ENCODE measurements around the gene GRID2IP. TPM values are rescaled to one million over a fixed set of nuclear protein-coding genes. Genes with fewer than 3 reads are reported as not detected.

Gene GRID2IP
- total and polyA plus RNA-seq, 7 donors = 0.23 to 0.39 TPM; not detected in 5

- no peak overlapping the region for H3K4me3 ChIP-seq
Observed at GRCh38 chr7:6531492-6532279, 19.6 kb downstream of the GRID2IP start.

GRCh38 chr7:6530626-6531491 lies 20.4 kb downstream of the GRID2IP start:
- no peak for DNase-seq
- intact Hi-C loops (cut with DNase I) = no loop called here
- no peak for TF ChIP-seq POLR2AphosphoS5 (IDR thresholded peaks at IDR 0.05)
- TF ChIP-seq POLR2A (IDR thresholded peaks at IDR 0.05) = no peak
- TF ChIP-seq, protein P1, sequence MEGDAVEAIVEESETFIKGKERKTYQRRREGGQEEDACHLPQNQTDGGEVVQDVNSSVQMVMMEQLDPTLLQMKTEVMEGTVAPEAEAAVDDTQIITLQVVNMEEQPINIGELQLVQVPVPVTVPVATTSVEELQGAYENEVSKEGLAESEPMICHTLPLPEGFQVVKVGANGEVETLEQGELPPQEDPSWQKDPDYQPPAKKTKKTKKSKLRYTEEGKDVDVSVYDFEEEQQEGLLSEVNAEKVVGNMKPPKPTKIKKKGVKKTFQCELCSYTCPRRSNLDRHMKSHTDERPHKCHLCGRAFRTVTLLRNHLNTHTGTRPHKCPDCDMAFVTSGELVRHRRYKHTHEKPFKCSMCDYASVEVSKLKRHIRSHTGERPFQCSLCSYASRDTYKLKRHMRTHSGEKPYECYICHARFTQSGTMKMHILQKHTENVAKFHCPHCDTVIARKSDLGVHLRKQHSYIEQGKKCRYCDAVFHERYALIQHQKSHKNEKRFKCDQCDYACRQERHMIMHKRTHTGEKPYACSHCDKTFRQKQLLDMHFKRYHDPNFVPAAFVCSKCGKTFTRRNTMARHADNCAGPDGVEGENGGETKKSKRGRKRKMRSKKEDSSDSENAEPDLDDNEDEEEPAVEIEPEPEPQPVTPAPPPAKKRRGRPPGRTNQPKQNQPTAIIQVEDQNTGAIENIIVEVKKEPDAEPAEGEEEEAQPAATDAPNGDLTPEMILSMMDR (IDR thresholded peaks at IDR 0.05) = no peak
- TF ChIP-seq EP300 (IDR thresholded peaks at IDR 0.05) = no peak
- peaks cover 21 to 79% (median 41%) of the 10 kb centered on the region in 3 donors for H3K27me3 ChIP-seq
- H3K36me3 ChIP-seq = no peaks in the 10 kb centered on the region
- no peaks in the 10 kb centered on the region for H3K9me3 ChIP-seq
- H3K27ac ChIP-seq = no peak overlapping the region
- H3K4me3 ChIP-seq = peak overlapping the region in 1 of 4 donors; percentile 19
- WGBS, 2 donors = 2 to 4% methylated on average over 74 of the region's 74 CpGs
- peaks cover 0 to 18% (median 13%) of the 10 kb centered on the region in 4 donors for H3K4me1 ChIP-seq

More at GRCh38 chr7:6531492-6532279, 19.6 kb downstream of the GRID2IP start:
- TF ChIP-seq, protein P1 (IDR thresholded peaks at IDR 0.05) = no peak
- TF ChIP-seq POLR2A (IDR thresholded peaks at IDR 0.05) = no peak
- TF ChIP-seq POLR2AphosphoS5 (IDR thresholded peaks at IDR 0.05) = no peak
- no peak for TF ChIP-seq EP300 (IDR thresholded peaks at IDR 0.05)
- H3K27me3 ChIP-seq = peaks cover 20 to 80% (median 42%) of the 10 kb centered on the region in 3 donors
- no peak overlapping the region for H3K27ac ChIP-seq
- no peaks in the 10 kb centered on the region for H3K9me3 ChIP-seq
- peaks cover 0 to 19% (median 15%) of the 10 kb centered on the region in 4 donors for H3K4me1 ChIP-seq
- WGBS, 2 donors = 28 to 42% methylated on average over 19 of the region's 19 CpGs
- intact Hi-C loops (cut with DNase I) = no loop called here
- DNase-seq = no peak
- no peaks in the 10 kb centered on the region for H3K36me3 ChIP-seq

GRCh38 chr7:6529643-6530042 lies 21.6 kb downstream of the GRID2IP start:
- Histone ChIP-seq H3K4me1 (peaks cover 0 to 18% (median 13%) of the 10 kb centered on the region in 4 donors), H3K9me3 (no peaks in the 10 kb centered on the region), H3K27ac (no peak overlapping the region), H3K36me3 (no peaks in the 10 kb centered on the region), H3K27me3 (peaks cover 22 to 74% (median 43%) of the 10 kb centered on the region in 3 donors), H3K4me3 (no peak overlapping the region)
- intact Hi-C loops (cut with DNase I) = no loop called here
- DNase-seq = no peak
- 62 to 70% methylated on average over 6 of the region's 6 CpGs for WGBS, 2 donors
- TF ChIP-seq POLR2AphosphoS5 (IDR thresholded peaks at IDR 0.05) (no peak), POLR2A (IDR thresholded peaks at IDR 0.05) (no peak), EP300 (IDR thresholded peaks at IDR 0.05) (no peak)
- TF ChIP-seq, protein P1 (IDR thresholded peaks at IDR 0.05) = no peak

DNA sequence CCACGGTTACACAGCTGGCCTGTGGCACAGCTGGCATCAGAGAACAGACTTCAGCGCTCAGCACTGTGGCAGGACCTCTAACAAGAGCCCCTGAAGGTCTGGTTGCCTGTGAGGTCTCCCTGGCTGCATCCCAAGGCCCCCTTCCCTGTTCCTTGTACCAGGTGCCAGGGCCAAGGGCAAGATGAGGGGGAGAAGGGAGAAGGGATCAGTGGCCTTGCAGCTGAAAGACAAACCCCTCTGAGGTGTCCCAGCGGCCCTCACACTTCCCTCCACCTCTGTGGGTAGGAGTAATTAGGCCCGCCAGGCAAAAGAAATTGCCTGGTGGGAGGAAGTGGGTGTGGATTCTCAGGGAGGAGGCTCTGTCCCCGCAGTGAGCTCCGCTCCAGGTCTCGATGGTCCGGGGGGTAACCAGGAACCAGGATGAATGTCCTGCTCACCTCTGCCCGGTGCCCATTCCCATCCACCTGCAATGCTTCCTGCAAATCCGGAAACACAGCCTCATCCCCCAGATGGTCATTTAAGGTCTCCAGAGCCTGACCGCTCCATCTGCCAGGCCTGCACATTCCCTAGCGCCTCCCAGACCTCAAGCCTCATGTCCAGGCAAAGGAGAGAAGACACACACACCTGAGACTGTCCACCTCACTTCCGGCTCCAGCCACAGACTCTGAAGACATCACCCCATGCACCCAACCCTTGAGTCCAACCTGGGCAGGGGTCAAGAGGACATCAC lies 22.7 kb downstream of the GRID2IP start:
- H3K4me1 ChIP-seq = peaks cover 0 to 18% (median 13%) of the 10 kb centered on the region in 4 donors
- H3K9me3 ChIP-seq = no peaks in the 10 kb centered on the region
- no peak for DNase-seq
- H3K27me3 ChIP-seq = peaks cover 22 to 79% (median 43%) of the 10 kb centered on the region in 3 donors
- TF ChIP-seq, protein P1 (IDR thresholded peaks at IDR 0.05) = no peak
- no peak for TF ChIP-seq POLR2A (IDR thresholded peaks at IDR 0.05)
- WGBS, 2 donors = 65 to 75% methylated on average over 13 of the region's 13 CpGs
- intact Hi-C loops (cut with DNase I) = no loop called here
- no peaks in the 10 kb centered on the region for H3K36me3 ChIP-seq
- H3K4me3 ChIP-seq = no peak overlapping the region
- no peak overlapping the region for H3K27ac ChIP-seq

Data from sigmoid colon (tissue), 7 donors.